Activated CD4-positive, alpha-beta T cell treated with anti-CD3 and anti-CD28 coated beads, Interleukin-2, Interleukin-4, amounts not matched to agents 100 ng/mL and 50 ng/mL, durations not matched to agents 16 hours and 8 hours (primary cell): ENCODE measurements around the gene RMND5B.
"Not testable (repeated sequence)": the region's sequence is repeated elsewhere in the genome, so short reads cannot be mapped to it uniquely, and the experiment has no call there.

Experiments used
- DNase-seq: peaks from one replicate; pipeline ENCODE4 v3.0.0-alpha.2; 2020; ENCODE audit warnings: low spot score

RMND5B gene

GRCh38 chr5:178130576-178131445, at the start of gene RMND5B:
RMND5B (plus strand) TSS chr5:178131014; CDS start chr5:178138120, 7,106 bp downstream.
- DNase-seq: peak; percentile 87

- DNase-seq: no peak
Measured at GRCh38 chr5:178081571-178082243, 49.1 kb upstream of the RMND5B start.

GRCh38 chr5:178083922-178084321, 46.9 kb upstream of the RMND5B start:
- DNase-seq: no peak

- DNase-seq: no peak
Measured at GRCh38 chr5:178085316-178085715, 45.5 kb upstream of the RMND5B start.

GRCh38 chr5:178086266-178086665, 44.5 kb upstream of the RMND5B start:
- no peak for DNase-seq

GRCh38 chr5:178087199-178087598, 43.6 kb upstream of the RMND5B start:
- DNase-seq: not testable (repeated sequence)

- DNase-seq: no peak
Measured at GRCh38 chr5:178090856-178091255, 40.0 kb upstream of the RMND5B start.

GRCh38 chr5:178093134-178093533, 37.7 kb upstream of the RMND5B start:
- no peak for DNase-seq

GRCh38 chr5:178094345-178094744, 36.5 kb upstream of the RMND5B start:
- no peak for DNase-seq

GRCh38 chr5:178098685-178099084, 32.1 kb upstream of the RMND5B start:
- no peak for DNase-seq

- no peak for DNase-seq
Measured at GRCh38 chr5:178103612-178104011, 27.2 kb upstream of the RMND5B start.

GRCh38 chr5:178104492-178104891, 26.3 kb upstream of the RMND5B start:
- no peak for DNase-seq

- no peak for DNase-seq
Measured at GRCh38 chr5:178106086-178106485, 24.7 kb upstream of the RMND5B start.

- DNase-seq: no peak
Measured at GRCh38 chr5:178106556-178107239, 24.1 kb upstream of the RMND5B start.

GRCh38 chr5:178107756-178108310, 23.0 kb upstream of the RMND5B start:
- DNase-seq: no peak

- DNase-seq: no peak
Measured at GRCh38 chr5:178108446-178108845, 22.4 kb upstream of the RMND5B start.

GRCh38 chr5:178108966-178109365, 21.8 kb upstream of the RMND5B start:
- DNase-seq: no peak

GRCh38 chr5:178110511-178110910, 20.3 kb upstream of the RMND5B start:
- DNase-seq: no peak

GRCh38 chr5:178111925-178112324, 18.9 kb upstream of the RMND5B start:
- no peak for DNase-seq

- no peak for DNase-seq
Measured at GRCh38 chr5:178112545-178112944, 18.3 kb upstream of the RMND5B start.

- peak; percentile 81 for DNase-seq
Measured at GRCh38 chr5:178113141-178113787, 17.6 kb upstream of the RMND5B start, which contains the start of gene N4BP3. N4BP3 (plus strand) TSS chr5:178113532; CDS start chr5:178119584, 6,052 bp downstream.

GRCh38 chr5:178113841-178114324, 16.9 kb upstream of the RMND5B start:
- DNase-seq: no peak
